Kidney (tissue), 14 donors: ENCODE results near the gene HAPLN3. TPM values are rescaled to one million over a fixed set of nuclear protein-coding genes. Genes with fewer than 3 reads are reported as not detected.

ENCODE experiments used
- DNase-seq, 5 donors: peaks; one replicate each; pipeline ENCODE4 v3.0.0-alpha.2; 2013 to 2020
- FAIRE-seq: peaks from 2 replicates; lab custom pipeline; 2012; peaks lifted over from hg19 to GRCh38; lab: Jason Lieb, UNC
- H3K27ac ChIP-seq, 2 donors: one replicate each; pipeline ENCODE4 v1.7.0; 2013; ENCODE audit warnings: low read depth in 2 of 2, low read length in 2 of 2, inconsistent platforms in 1 of 2
- H3K27me3 ChIP-seq: one replicate; pipeline ENCODE4 v1.7.1; 2013; ENCODE audit warnings: low read length, inconsistent platforms; ENCODE audit not compliant: control insufficient read depth, insufficient read depth
- H3K36me3 ChIP-seq, 3 donors: one replicate each; pipeline versions ENCODE4 v1.7.0 to v1.7.1; 2013; ENCODE audit warnings: low read length in 3 of 3, control low read depth in 1 of 3, inconsistent platforms in 1 of 3; ENCODE audit not compliant: insufficient read depth in 3 of 3, control insufficient read depth in 2 of 3
- H3K4me1 ChIP-seq, 3 donors: one replicate each; pipeline versions ENCODE4 v1.7.0 to v1.7.1; 2013; ENCODE audit warnings: low read length in 3 of 3, inconsistent platforms in 1 of 3, low read depth in 1 of 3; ENCODE audit not compliant: control insufficient read depth in 2 of 3, insufficient read depth in 2 of 3
- H3K4me3 ChIP-seq, 3 donors: one replicate each; pipeline versions ENCODE4 v1.7.0 to v1.8.1; 2013; ENCODE audit warnings: low read length in 3 of 3, control low read depth in 1 of 3, inconsistent platforms in 1 of 3
- H3K9ac ChIP-seq, 3 donors: one replicate each; pipeline versions ENCODE4 v1.7.0 to v1.7.1; 2013; ENCODE audit warnings: low read length in 3 of 3, control low read depth in 1 of 3, inconsistent platforms in 1 of 3
- H3K9me3 ChIP-seq, 3 donors: one replicate each; pipeline versions ENCODE4 v1.7.0 to v1.7.1; 2013; ENCODE audit warnings: low read length in 3 of 3, control low read depth in 1 of 3, inconsistent platforms in 1 of 3; ENCODE audit not compliant: control insufficient read depth in 2 of 3, insufficient read depth in 1 of 3
- CTCF ChIP-seq: IDR thresholded peaks from 3 replicates; pipeline ENCODE4 v1.5.1; 2012; ENCODE audit warnings: mild to moderate bottlenecking, moderate library complexity, borderline replicate concordance; ENCODE audit not compliant: insufficient read depth; ENCODE audit errors: extremely low read depth
- intact Hi-C: fragments of 100-400 bp; cut with DNase I; formaldehyde crosslinking; loops from one replicate; pipeline ENCODE4 v1.11.1; 2022
- polyA plus RNA-seq: library from polyadenylated mRNA; stranded (reverse); fragments of 350-450 nt; fragmentation: Illumina TruSeq; extraction: RNeasy Lipid Tissue Mini Kit (QIAGEN cat#74804); gene quantifications from one replicate; pipeline ENCODE4 v1.2.3, GENCODE V29; 2014; ENCODE audit warnings: low read depth, low replicate concordance; ENCODE audit not compliant: insufficient read depth
- total RNA-seq: library from RNA; stranded (reverse); fragmentation: NEBNext Ultra II Directional; extraction: Animal tissue kit (Norgen Biotek cat#: 25700); gene quantifications from one replicate; pipeline ENCODE4 v1.2.1, GENCODE V29; 2021
- donor health status: control.
- donor health status: control.
- donor health status: control.
- donor health status: control.
- donor health status: control.
- donor health status: DM: yes; HTN: yes; CAD: no.
- donor health status: Normal renal cell carcinoma (clear cell type).

The HAPLN3 gene
- total and polyA plus RNA-seq, 2 donors from 2014 or later: 2.2 to 11.2 TPM

DNA sequence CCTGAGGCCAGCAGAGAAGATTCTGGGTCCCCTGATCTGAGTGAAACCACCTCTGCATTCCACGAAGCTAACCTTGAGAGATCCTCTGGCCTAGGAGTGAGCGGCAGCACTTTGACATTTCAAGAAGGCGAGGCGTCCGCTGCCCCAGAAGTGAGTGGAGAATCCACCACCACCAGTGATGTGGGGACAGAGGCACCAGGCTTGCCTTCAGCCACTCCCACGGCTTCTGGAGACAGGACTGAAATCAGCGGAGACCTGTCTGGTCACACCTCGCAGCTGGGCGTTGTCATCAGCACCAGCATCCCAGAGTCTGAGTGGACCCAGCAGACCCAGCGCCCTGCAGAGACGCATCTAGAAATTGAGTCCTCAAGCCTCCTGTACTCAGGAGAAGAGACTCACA lies 36.4 kb downstream of the HAPLN3 start:
- intact Hi-C loops: no loop called here
- DNase-seq (no peak), FAIRE-seq (no peak)
- no peaks in the 10 kb centered on the region for H3K27me3 ChIP-seq
- no peak overlapping the region for H3K4me3 ChIP-seq
- no peaks in the 10 kb centered on the region for H3K4me1 ChIP-seq
- no peak overlapping the region for H3K27ac ChIP-seq
- TF ChIP-seq CTCF: no peak
- H3K36me3 ChIP-seq: no peaks in the 10 kb centered on the region
- no peaks in the 10 kb centered on the region for H3K9me3 ChIP-seq
- H3K9ac ChIP-seq: no peak overlapping the region

DNA sequence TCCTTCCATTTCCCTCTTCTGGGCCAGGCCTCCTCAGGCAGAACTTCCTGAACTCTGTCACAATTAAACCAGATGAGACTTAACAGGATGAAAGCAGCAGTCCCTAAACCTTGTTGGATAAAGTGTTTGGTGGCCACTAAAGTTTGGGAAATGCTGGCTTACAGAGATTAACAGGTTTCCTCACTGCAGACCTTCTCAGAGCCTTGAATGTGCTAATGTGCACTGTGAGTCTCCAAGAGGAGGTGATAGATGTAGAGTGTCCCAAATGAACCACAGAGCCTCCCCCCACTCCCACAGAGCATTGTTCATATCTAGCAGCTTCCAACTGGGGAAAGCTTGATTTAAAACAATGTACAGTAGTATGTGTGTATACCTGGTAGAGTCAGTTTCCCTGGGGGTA lies 42.9 kb downstream of the HAPLN3 start:
- TF ChIP-seq CTCF: no peak
- Histone ChIP-seq H3K27ac (no peak overlapping the region), H3K4me1 (no peaks in the 10 kb centered on the region), H3K4me3 (no peak overlapping the region), H3K27me3 (no peaks in the 10 kb centered on the region), H3K36me3 (no peaks in the 10 kb centered on the region), H3K9ac (no peak overlapping the region), H3K9me3 (no peaks in the 10 kb centered on the region)
- intact Hi-C loops: no loop called here
- no peak for DNase-seq
- no peak for FAIRE-seq

- no peak for TF ChIP-seq CTCF
- Histone ChIP-seq H3K9ac (no peak overlapping the region), H3K36me3 (no peaks in the 10 kb centered on the region), H3K4me3 (no peak overlapping the region), H3K27ac (no peak overlapping the region), H3K9me3 (no peaks in the 10 kb centered on the region), H3K4me1 (no peaks in the 10 kb centered on the region), H3K27me3 (no peaks in the 10 kb centered on the region)
- intact Hi-C loops: no loop called here
- FAIRE-seq (no peak), DNase-seq (peak in 4 of 5 donors; percentile 64 to 82 (median 78))
Observed at GRCh38 chr15:88849376-88850072, 45.8 kb downstream of the HAPLN3 start.
